GM13976 (cell line): ENCODE measurements around the gene NDUFB6.
"Not testable (repeated sequence)": the region's sequence is repeated elsewhere in the genome, so short reads cannot be mapped to it uniquely, and the experiment has no call there.

Source experiments
- DNase-seq: peaks from one replicate; pipeline ENCODE4 v3.0.0; 2012; ENCODE audit warnings: low spot score
- in situ Hi-C: fragments of 300-500 bp; cut with MboI; formaldehyde crosslinking; loops from one replicate; pipeline ENCODE4 v1.12.0; 2022; ENCODE audit warnings: low sequenced_read_pairs, mixed read lengths, inconsistent platforms; ENCODE audit not compliant: unreplicated experiment
- TF ChIP-seq, protein P1 (sequence below): IDR thresholded peaks from 2 replicates; pipeline ENCODE4 v1.5.1; 2012; ENCODE audit warnings: borderline replicate concordance, mild to moderate bottlenecking; ENCODE audit not compliant: insufficient read depth; ENCODE audit errors: extremely low read depth, missing control alignments, control extremely low read depth

Gene NDUFB6

DNA sequence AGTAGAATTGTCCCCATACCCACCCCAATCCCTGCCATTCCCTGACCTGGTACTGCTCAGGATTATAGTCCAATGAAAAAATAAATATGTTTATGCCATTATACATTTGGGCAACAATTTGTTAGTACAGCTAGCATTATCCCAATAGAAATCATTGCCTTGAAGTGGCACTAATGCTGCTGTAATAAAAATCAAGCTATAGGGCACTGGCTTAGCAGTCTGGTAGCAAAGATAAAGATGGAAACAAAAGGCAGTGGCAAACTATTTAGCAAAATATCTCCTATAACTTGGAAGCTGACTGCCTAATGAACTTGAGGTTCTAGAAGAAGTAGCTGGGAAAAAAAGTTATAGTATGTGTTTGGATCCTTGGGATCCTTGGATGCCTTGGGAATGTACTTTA is 18.4 kb downstream of the NDUFB6 start:
- DNase-seq = no peak
- in situ Hi-C loops = no loop called here
- TF ChIP-seq, protein P1, sequence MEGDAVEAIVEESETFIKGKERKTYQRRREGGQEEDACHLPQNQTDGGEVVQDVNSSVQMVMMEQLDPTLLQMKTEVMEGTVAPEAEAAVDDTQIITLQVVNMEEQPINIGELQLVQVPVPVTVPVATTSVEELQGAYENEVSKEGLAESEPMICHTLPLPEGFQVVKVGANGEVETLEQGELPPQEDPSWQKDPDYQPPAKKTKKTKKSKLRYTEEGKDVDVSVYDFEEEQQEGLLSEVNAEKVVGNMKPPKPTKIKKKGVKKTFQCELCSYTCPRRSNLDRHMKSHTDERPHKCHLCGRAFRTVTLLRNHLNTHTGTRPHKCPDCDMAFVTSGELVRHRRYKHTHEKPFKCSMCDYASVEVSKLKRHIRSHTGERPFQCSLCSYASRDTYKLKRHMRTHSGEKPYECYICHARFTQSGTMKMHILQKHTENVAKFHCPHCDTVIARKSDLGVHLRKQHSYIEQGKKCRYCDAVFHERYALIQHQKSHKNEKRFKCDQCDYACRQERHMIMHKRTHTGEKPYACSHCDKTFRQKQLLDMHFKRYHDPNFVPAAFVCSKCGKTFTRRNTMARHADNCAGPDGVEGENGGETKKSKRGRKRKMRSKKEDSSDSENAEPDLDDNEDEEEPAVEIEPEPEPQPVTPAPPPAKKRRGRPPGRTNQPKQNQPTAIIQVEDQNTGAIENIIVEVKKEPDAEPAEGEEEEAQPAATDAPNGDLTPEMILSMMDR = no peak

DNA sequence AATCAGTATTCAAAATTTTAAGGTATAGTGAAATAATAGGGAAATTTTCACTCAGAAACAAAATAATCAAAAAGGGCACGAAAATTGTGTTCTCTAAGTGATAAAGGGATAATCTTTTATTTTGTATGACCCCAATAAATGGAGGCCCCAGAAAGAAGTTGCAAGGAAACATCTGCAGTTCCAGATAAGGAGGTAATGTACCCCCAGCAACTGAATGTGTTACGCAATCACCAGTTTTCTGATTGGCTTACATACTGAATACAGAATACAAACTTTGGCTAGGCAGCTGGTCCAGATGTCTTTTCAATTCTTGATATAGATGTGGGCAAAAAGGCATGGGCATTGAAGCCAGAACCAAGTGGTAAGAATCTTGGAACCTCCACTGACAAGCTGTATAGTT is 18.9 kb downstream of the NDUFB6 start:
- no peak for DNase-seq
- in situ Hi-C loops = no loop called here
- TF ChIP-seq, protein P1 = no peak

GRCh38 chr9:32552172-32552872 is 20.6 kb downstream of the NDUFB6 start, which contains the start of the genes SMIM27 and TOPORS:
Gene SMIM27, plus strand, starts transcription at chr9:32552327. Its CDS starts 108 bp downstream, at chr9:32552435.
Gene TOPORS, minus strand, starts transcription at chr9:32552586. Its CDS starts 150 bp downstream, at chr9:32552436.
- TF ChIP-seq, protein P1 = no peak
- DNase-seq = peak; percentile 91
- in situ Hi-C loops = no loop called here

DNA sequence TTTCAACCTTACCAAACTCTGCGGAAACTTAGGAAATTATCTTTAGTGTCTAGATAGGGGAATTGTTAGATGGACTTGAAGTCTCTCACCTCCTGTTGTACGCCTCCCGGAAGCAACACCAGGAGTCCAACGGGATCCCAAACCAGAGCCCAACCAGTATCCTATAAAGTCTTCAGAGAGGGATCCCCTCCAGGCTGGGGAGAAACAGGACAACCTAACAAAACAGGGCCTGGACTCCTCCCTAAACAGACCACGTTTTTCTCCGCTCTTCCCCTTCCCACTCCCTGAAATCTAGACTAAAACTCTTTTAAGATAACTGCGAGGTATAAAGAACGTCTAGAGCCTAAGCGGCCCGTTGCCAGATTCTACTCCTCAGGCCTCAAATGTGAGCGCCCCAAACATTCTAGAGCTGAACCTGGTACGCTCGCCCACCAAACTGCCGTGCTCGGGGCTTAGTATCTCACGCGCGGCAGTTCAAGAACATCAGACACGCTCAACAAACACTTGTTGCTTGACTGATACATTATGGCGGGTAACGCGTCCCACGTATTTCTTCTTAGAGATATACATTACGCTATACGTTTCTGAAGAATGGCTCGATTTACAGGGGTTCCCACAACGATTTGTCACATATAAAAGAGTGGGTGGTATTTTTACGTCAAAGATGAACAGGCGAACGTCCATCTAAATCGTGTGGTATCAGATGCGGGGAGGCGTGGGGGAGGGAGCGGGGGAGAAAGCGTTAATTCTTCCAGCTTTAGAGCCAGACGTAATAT is 21.5 kb downstream of the NDUFB6 start:
- peak; percentile 43 for DNase-seq
- TF ChIP-seq, protein P1 = no peak
- in situ Hi-C loops = no loop called here

GRCh38 chr9:32550562-32551275 is 22.2 kb downstream of the NDUFB6 start:
- in situ Hi-C loops = no loop called here
- peak; percentile 98 for DNase-seq
- TF ChIP-seq, protein P1 = no peak

DNA sequence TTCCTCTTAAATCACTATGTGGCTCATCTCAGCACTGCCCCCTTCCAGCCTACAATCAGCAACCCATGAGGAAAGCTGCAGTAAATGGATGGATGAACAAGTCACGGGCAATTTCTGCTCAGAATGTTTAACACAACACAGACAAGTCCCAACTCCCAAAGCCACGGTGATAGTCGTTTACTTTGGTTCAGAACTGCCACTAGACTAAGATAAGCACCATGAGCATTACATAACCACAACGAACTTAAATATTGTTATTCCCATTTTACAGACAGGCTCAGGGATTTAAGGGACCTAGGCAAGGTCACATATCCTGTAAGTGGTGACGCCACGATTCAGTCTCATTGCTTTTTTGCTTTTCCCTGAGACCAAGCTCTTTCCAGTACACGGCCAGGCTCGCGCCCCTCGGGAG is 22.8 kb downstream of the NDUFB6 start:
- TF ChIP-seq, protein P1 = no peak
- no peak for DNase-seq
- in situ Hi-C loops = no loop called here

DNA sequence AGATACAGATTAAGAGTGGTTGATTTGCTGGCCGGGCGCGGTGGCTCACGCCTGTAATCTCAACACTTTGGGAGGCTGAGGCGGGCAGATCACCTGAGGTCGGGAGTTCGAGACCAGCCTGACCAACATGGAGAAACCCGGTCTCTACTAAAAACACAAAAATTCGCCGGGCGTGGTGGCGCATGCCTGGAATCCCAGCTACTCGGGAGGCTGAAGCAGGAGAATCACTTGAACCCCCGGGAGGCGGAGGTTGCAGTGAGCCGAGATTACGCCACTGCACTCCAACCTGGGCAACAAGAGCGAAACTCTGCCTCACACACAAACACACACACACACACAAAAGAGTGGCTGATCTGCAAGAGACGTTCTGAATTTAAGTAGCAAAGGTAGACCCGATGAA is 24.7 kb downstream of the NDUFB6 start:
- in situ Hi-C loops, DNase-seq: not testable (repeated sequence)
